GM12878 (cell line): ENCODE results near the gene PRSS27. TPM values are rescaled to one million over a fixed set of nuclear protein-coding genes. Genes with fewer than 3 reads are reported as not detected.

ENCODE experiments used
- NBN ChIP-seq: fragments of 450-650 bp; IDR thresholded peaks from 2 replicates; pipeline ENCODE4 v1.6.1; 2016
- NR2F1 ChIP-seq: fragments of 450-650 bp; conservative IDR thresholded peaks from 2 replicates; pipeline ENCODE4 v1.6.1; 2017; ENCODE audit warnings: mild to moderate bottlenecking
- PAX8 ChIP-seq: fragments of 450-650 bp; IDR thresholded peaks from 2 replicates; pipeline ENCODE4 v1.6.1; 2017; ENCODE audit warnings: mild to moderate bottlenecking, moderate library complexity
- RAD21 ChIP-seq: IDR thresholded peaks from 2 replicates; pipeline ENCODE4 v1.6.1; 2011; ENCODE audit warnings: mild to moderate bottlenecking, low read depth, low read length, moderate library complexity; ENCODE audit not compliant: insufficient read depth
- RCOR1 ChIP-seq: conservative IDR thresholded peaks from 2 replicates; pipeline ENCODE4 v1.6.1; 2012; ENCODE audit warnings: low read depth, low read length, improper control_type of control experiment
- RFX5 ChIP-seq: IDR thresholded peaks from 2 replicates; pipeline ENCODE4 v1.6.1; 2011; ENCODE audit warnings: low read depth, low read length, improper control_type of control experiment
- SIX5 ChIP-seq: IDR thresholded peaks from 2 replicates; pipeline ENCODE4 v1.6.1; 2011; ENCODE audit warnings: mild to moderate bottlenecking, low read depth, low read length, moderate library complexity; ENCODE audit not compliant: severe bottlenecking
- SRF ChIP-seq, 2 experiments: IDR thresholded peaks; 2 replicates each; pipeline ENCODE4 v1.6.1; 2011; ENCODE audit warnings: low read depth in 2 of 2, low read length in 2 of 2, mild to moderate bottlenecking in 1 of 2, moderate library complexity in 1 of 2
- STAT1 ChIP-seq: fragments of 450-650 bp; conservative IDR thresholded peaks from 2 replicates; pipeline ENCODE4 v1.6.1; 2014; ENCODE audit warnings: antibody characterized with exemption, mild to moderate bottlenecking
- SUPT20H ChIP-seq: IDR thresholded peaks from 2 replicates; pipeline ENCODE4 v1.6.1; 2011; ENCODE audit warnings: low read depth, mild to moderate bottlenecking, low read length, moderate library complexity, borderline replicate concordance; ENCODE audit not compliant: control insufficient read depth
- TARDBP ChIP-seq: IDR thresholded peaks from 2 replicates; pipeline ENCODE4 v1.6.1; 2016; ENCODE audit warnings: borderline replicate concordance
- TCF7 ChIP-seq: IDR thresholded peaks from 2 replicates; pipeline ENCODE4 v1.6.1; 2014; ENCODE audit warnings: antibody characterized with exemption, borderline replicate concordance
- polyA plus RNA-seq, 11 experiments: library from polyadenylated mRNA; depleted of rRNA in 4 of 11; unstranded in 6 of 11; stranded (reverse) in 5 of 11; fragments of >200 nt; fragmentation: Nextera tagmentation in 4 of 11; fragmentation: Illumina TruSeq in 1 of 11; extraction: Ambion mirVana in 4 of 11; extraction: Trizol in 1 of 11; gene quantifications; 1 replicate in 1 of 11; 2 replicates in 10 of 11; pipeline versions ENCODE4 v1.2.1 to v1.2.3, GENCODE V29; 2011 to 2016; ENCODE audit warnings: inconsistent platforms in 2 of 11, missing spikeins in 2 of 11, low read depth in 1 of 11
- total RNA-seq, 4 experiments: library from RNA; depleted of rRNA in 3 of 4; stranded (reverse); fragments of >200 nt in 3 of 4; fragmentation: Illumina TruSeq in 1 of 4; extraction: Trizol in 1 of 4; gene quantifications; 2 replicates each; pipeline versions ENCODE4 v1.2.1 to v1.2.3, GENCODE V29; 2013 to 2021
- TF ChIP-seq, protein P1 (sequence below): fragments of 450-650 bp; formaldehyde crosslinking; IDR thresholded peaks from 2 replicates; pipeline ENCODE4 v1.4.0; 2022; ENCODE audit warnings: mild to moderate bottlenecking, moderate library complexity
- TF ChIP-seq, protein P2 (sequence below): fragments of 450-650 bp; IDR thresholded peaks from 2 replicates; pipeline ENCODE4 v1.6.1; 2017; ENCODE audit warnings: mild to moderate bottlenecking, low read depth, inconsistent platforms; ENCODE audit not compliant: poor library complexity, severe bottlenecking
- TF ChIP-seq, protein P3 (sequence below): fragments of 150-350 bp; IDR thresholded peaks from 2 replicates; pipeline ENCODE4 v1.6.1; 2014; ENCODE audit warnings: mild to moderate bottlenecking, low read depth, low read length
- TF ChIP-seq, protein P4 (sequence below): fragments of 450-650 bp; IDR thresholded peaks from 2 replicates; pipeline ENCODE4 v1.6.1; 2017; ENCODE audit warnings: antibody characterized with exemption, mild to moderate bottlenecking, moderate library complexity

The PRSS27 gene
- total and polyA plus RNA-seq, 10 of the 15 experiments (the other 5 are each of a cell fraction or from before 2014, with no cell fraction given), result 0.18 to 1.8 (median 0.51) TPM; not detected in 2

DNA sequence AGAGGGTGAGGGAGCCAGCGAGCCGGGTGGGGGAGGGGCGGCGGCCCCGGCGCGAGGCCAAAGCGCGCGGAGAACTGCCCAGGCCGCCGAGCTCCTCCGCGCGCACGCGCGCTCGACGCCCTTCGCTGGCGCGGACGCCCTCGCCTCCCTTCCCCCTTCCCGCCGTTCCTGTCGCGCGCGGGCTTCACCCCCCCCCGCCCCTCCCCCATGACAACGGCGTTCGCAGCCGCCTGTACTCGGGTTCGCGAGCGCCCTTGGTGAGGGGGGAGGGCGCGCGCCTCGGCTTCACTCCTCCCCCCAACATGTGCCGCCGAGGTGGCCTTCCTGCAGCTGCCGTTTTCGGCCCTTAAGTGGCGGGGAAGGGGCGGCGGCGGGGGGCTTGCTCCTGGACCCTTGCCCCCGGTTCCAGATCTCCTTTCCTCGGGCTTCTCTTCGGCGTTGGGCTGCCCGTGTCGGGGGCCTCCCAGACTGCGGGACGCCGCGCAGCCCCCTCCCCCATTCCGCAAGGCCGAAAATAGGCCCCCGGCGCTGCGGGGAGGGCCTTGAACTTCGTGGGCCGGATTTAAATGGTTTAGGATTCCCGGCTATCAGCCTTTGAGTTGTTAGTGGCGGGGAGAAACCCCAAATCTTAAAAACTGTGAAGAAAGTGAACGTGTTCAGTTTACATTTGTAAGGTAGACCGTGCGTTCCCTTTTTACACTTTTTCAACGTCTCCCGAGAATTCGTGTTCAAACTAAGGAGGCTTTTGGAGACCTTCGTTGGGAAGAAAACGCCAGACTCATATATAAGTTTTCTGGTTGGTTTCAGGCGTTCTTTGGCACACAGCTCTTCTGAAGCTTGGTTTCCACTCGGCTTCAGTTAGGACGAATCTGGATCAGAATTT lies 33.1 kb upstream of the PRSS27 start (continued):
- TF ChIP-seq, protein P1, sequence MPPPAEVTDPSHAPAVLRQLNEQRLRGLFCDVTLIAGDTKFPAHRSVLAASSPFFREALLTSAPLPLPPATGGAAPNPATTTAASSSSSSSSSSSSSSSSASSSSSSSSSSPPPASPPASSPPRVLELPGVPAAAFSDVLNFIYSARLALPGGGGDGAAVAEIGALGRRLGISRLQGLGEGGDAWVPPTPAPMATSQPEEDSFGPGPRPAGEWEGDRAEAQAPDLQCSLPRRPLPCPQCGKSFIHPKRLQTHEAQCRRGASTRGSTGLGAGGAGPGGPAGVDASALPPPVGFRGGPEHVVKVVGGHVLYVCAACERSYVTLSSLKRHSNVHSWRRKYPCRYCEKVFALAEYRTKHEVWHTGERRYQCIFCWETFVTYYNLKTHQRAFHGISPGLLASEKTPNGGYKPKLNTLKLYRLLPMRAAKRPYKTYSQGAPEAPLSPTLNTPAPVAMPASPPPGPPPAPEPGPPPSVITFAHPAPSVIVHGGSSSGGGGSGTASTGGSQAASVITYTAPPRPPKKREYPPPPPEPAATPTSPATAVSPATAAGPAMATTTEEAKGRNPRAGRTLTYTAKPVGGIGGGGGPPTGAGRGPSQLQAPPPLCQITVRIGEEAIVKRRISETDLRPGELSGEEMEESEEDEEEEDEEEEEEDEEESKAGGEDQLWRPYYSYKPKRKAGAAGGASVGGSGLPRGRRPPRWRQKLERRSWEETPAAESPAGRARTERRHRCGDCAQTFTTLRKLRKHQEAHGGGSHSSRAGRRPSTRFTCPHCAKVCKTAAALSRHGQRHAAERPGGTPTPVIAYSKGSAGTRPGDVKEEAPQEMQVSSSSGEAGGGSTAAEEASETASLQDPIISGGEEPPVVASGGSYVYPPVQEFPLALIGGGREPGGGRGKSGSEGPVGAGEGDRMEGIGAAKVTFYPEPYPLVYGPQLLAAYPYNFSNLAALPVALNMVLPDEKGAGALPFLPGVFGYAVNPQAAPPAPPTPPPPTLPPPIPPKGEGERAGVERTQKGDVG (CRISPR knock-in tag), result no peak
- TF ChIP-seq SIX5 (no peak), SRF (IDR thresholded peaks at IDR 0.05; ENCODE audit: low read depth in 2 of 2, low read length in 2 of 2) (no peak), SUPT20H (no peak), TARDBP (no peak), TCF7 (no peak), NBN (no peak), RCOR1 (no peak), STAT1 (no peak), RAD21 (no peak), RFX5 (no peak), NR2F1 (0 out of 2 replicates have a peak, but pooled peaks have one; percentile 5), PAX8 (no peak)
- TF ChIP-seq, protein P2, sequence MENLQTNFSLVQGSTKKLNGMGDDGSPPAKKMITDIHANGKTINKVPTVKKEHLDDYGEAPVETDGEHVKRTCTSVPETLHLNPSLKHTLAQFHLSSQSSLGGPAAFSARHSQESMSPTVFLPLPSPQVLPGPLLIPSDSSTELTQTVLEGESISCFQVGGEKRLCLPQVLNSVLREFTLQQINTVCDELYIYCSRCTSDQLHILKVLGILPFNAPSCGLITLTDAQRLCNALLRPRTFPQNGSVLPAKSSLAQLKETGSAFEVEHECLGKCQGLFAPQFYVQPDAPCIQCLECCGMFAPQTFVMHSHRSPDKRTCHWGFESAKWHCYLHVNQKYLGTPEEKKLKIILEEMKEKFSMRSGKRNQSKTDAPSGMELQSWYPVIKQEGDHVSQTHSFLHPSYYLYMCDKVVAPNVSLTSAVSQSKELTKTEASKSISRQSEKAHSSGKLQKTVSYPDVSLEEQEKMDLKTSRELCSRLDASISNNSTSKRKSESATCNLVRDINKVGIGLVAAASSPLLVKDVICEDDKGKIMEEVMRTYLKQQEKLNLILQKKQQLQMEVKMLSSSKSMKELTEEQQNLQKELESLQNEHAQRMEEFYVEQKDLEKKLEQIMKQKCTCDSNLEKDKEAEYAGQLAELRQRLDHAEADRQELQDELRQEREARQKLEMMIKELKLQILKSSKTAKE, result no peak
- TF ChIP-seq, protein P3, sequence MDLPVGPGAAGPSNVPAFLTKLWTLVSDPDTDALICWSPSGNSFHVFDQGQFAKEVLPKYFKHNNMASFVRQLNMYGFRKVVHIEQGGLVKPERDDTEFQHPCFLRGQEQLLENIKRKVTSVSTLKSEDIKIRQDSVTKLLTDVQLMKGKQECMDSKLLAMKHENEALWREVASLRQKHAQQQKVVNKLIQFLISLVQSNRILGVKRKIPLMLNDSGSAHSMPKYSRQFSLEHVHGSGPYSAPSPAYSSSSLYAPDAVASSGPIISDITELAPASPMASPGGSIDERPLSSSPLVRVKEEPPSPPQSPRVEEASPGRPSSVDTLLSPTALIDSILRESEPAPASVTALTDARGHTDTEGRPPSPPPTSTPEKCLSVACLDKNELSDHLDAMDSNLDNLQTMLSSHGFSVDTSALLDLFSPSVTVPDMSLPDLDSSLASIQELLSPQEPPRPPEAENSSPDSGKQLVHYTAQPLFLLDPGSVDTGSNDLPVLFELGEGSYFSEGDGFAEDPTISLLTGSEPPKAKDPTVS, result no peak
- TF ChIP-seq, protein P4, sequence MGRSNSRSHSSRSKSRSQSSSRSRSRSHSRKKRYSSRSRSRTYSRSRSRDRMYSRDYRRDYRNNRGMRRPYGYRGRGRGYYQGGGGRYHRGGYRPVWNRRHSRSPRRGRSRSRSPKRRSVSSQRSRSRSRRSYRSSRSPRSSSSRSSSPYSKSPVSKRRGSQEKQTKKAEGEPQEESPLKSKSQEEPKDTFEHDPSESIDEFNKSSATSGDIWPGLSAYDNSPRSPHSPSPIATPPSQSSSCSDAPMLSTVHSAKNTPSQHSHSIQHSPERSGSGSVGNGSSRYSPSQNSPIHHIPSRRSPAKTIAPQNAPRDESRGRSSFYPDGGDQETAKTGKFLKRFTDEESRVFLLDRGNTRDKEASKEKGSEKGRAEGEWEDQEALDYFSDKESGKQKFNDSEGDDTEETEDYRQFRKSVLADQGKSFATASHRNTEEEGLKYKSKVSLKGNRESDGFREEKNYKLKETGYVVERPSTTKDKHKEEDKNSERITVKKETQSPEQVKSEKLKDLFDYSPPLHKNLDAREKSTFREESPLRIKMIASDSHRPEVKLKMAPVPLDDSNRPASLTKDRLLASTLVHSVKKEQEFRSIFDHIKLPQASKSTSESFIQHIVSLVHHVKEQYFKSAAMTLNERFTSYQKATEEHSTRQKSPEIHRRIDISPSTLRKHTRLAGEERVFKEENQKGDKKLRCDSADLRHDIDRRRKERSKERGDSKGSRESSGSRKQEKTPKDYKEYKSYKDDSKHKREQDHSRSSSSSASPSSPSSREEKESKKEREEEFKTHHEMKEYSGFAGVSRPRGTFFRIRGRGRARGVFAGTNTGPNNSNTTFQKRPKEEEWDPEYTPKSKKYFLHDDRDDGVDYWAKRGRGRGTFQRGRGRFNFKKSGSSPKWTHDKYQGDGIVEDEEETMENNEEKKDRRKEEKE, result no peak
